Stimulated activated CD4-positive, alpha-beta T cell treated with anti-CD3 and anti-CD28 coated beads, TNF-alpha, amount 100 ng/mL, for 4 hours (primary cell): ENCODE results near the gene RYR3.

Source experiments
- DNase-seq, 3 experiments: peaks; one replicate each; pipeline ENCODE4 v3.0.0-alpha.2; 2020; ENCODE audit warnings: low read depth in 3 of 3

Gene RYR3

GRCh38 chr15:33641069-33641468, 330.3 kb downstream of the RYR3 start:
- DNase-seq, result no peak

GRCh38 chr15:33644304-33644703, 333.5 kb downstream of the RYR3 start:
- no peak for DNase-seq

DNA sequence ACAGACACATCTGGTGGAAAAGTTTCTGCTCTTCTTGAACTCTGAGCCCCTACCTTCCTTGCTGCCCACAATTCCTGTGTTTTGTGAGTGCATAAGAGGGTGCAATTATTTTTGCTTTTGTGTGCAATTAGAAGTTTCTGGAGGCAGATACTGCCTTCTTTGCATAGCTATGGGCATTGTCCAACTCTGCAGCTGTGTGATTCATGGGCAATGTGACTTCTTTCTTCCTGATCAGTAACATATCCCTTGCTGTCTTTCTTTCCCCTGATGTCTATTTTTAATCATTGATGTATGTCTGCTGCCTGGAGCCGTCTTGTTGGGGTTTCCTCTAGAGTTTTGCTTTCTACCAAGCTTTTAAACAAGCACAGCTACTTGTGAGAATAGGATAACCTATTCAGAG, 336.0 kb downstream of the RYR3 start:
- no peak for DNase-seq

DNA sequence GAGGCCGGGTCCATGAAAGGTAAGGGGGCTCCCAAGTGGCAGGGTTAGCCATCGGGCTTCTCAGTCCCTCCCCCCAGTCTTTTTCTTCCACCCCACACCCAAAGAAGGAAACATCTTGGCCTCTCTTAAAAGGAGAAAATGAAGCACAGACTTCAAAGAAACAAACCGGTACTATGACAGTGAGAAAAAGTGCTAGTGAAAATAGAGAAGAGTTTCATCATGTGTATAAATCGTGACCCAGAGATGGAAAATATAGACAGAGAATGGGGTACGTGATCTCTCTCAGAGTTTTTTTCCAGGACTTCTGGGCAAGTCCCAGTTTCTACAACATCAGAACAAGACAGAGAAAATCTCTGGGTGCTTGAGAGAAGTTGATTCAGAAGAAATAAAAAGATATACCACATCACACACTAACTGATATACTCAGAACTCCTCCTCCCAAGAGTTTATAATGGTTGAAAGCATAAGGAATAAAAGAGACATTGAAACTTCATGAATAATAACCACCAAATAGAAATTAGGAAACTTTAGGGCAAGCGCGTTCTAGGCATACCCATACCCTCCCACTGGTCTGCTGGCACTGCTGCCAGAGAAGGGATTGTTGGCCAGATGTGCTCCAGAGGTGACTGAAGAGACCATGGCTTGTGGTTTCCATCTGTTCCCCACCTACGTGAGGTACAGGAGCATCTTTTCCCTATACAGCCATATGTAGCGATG, 338.6 kb downstream of the RYR3 start:
- DNase-seq, result no peak

GRCh38 chr15:33654860-33655259, 344.1 kb downstream of the RYR3 start:
- DNase-seq, result no peak

DNA sequence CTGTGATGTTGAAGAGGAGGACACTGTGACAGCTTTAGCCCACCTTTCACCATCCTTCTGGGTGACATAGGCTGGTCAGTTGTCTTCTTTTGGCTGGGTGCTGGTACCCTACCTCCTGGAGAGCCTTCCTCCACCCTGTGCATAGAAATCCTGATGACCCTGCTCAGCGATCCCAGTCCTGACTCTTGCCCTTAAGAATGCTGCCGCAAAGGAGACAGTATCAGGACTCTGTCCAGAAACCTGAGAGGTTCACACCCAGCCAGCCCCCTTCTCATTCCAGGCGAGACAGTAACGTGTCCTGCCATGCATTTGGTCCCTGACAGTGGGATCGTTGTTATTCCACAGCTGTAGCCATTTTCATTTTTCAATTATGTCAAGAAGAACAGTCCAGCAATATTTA, 344.7 kb downstream of the RYR3 start:
- no peak for DNase-seq

- no peak for DNase-seq
Measured at GRCh38 chr15:33656168-33656567, 345.4 kb downstream of the RYR3 start.

GRCh38 chr15:33660151-33660550, 349.4 kb downstream of the RYR3 start:
- DNase-seq, result no peak

DNA sequence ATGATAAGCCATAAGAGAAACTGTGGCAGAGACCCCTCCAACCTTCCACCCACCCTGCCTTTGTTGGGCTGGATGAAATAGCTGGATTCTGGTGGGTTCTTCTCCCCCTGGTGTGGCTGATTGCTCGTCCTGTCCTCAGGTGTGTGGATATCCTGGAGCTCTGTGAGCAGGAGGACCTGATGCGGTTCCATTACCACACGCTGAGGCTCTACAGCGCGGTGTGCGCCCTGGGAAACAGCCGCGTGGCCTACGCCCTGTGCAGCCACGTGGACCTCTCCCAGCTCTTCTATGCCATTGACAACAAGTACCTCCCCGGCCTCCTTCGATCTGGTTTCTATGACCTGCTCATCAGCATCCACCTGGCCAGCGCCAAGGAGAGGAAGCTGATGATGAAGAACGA, 351.2 kb downstream of the RYR3 start:
- DNase-seq, result no peak

DNA sequence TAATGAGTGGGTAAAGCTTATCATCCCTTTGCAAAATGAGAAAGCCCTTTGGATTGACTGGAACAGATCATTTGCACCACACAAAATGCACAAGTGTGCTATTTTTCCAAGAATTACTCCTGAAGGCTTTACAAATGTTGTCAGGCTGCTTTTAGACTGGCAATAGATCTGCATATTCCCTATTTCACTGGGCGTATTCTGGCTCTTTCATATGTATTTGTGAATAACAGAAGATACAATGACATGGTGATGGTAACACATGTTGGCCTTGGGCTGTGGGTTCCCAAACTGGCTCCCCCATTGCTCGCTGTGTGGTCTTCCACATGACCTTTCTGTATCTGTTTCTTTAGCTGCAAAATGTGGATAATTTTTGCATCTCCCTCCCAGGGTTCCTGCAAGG, 354.2 kb downstream of the RYR3 start:
- DNase-seq, result no peak

DNA sequence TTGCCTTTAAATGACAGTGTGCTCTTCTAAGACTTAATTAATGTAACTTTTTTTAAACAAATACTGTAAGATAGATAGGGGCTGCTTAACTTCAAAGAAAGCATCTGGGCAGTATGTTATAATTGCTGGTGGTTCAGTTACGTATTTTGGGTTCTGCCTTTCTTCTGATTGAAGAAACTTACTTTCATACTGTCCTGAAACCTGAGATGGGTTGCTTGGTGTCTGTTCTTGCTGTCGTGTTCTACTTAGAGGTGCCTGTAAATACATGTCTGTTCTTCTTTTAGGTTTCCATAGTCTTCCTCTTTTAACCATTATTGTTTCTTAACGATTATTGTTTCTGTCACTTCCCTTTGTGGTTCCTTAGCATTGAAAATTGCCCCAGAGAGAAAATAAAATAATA, 359.8 kb downstream of the RYR3 start:
- no peak for DNase-seq

DNA sequence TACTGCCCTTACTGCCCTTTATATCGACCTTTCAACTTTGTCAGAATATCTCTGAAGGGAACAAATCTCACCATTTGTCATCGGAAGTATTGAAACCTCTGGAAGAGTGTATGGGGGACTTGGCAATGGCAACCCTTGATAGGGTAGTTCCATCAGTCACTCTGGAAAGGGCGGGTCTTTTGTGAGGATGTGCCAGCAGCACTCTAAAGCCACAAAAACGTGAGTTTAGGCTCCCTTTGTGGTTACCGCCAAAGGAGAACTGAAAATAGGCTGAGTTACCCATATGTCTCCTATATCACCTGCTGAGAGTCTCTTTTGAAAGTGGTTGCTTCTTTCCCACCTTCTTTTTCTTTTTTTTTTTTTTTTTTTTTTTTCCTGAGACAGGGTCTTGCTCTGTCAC, 360.7 kb downstream of the RYR3 start:
- DNase-seq, result no peak

DNA sequence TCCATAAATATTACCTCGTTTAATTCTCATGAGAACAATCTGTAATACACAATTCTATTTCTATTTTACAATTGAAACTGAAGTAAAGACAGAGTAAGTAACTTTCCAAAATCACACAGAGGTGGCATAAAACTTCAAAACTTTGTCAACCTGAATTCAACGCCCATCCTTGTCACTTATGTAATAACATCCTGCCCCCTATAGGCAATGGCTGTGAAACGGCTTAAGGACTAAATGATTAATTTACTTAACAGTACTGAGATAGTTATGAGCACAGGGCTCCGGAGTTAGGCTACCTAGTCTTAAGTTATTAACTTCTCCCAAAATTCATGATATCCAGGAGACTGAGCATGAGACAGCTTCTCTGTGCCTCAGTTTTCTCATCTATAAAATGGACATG, 364.5 kb downstream of the RYR3 start:
- no peak for DNase-seq

DNA sequence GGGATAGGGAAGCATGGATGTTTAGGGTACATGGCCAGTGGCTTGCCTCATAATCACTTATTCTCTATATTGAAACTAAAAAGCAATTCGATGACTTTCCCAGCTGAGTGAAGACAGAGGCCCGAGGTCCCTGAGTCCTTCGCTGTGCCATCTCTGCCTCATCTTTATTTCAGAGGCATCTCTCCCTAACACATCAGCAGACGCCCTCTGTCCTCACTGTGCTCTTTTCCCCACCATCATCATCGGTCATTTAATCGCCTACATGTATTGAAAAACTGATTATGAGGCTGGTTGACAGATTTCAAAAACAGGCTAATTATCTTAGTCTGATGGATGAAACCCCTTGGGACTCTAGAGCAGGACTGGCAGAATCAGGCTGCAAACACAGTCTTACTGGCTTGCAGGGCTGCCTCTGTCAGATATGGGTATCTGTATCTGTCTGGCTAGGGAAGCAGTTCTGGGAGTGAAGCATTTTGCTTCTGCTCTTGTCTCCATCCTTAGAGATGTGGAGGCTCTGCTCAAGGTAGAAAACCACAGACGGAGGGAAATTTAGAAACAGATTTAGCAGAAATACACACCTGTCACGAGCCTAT, 366.6 kb downstream of the RYR3 start:
- no peak for DNase-seq

GRCh38 chr15:33678176-33678575, 367.4 kb downstream of the RYR3 start:
- DNase-seq, result no peak

- DNase-seq, result no peak
Measured at GRCh38 chr15:33678602-33679001, 367.8 kb downstream of the RYR3 start.

DNA sequence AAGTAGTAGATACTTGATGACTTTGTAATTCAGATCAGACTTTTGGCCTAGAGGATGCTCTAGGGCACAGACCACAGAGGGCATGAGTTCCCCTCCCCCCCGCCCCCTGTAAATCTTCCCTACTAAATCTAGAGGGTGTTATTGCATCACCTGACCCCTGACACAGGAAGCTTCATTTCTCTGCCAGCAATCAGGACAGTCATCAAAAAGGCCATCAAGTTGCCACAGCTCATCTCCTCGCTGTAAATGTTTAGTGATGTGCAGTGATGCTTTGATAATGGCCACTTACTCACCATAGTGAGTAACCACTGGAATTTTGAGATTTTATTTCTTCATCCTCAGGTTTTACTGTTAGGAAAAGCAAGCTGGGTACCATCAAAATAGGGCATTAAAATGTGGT, 368.3 kb downstream of the RYR3 start:
- DNase-seq, result no peak

- no peak for DNase-seq
Measured at GRCh38 chr15:33680336-33680735, 369.6 kb downstream of the RYR3 start.

DNA sequence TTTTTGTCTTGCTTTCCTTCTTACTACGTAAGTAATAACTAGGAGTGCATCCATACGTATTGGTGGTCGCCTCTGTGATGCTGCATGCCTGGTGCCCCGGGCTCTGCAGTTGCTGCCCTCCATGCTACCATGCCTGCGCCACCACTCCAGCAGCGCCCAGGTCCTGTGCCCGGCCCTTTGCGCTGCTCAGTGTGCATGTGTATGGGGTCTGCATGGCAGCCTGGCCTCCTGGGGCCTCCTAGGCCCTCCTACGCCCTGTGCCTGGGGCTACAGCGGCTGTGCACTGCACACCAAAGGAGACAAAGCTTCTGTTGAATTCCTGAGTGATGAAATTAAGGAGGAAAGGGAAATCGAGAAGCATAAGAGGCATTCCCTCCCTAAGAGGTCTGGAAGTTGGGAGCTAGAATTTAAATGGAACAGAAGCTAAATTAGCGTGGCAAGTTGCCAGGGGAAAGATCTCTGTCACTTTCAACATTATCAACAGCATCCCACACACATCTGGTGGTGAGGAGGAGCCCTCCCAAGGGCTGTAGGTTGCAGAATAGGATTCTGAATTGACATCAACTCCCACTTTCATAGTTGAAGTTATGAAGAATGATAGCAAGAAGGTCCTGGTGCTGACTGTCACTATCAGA, 382.5 kb downstream of the RYR3 start:
- no peak for DNase-seq

DNA sequence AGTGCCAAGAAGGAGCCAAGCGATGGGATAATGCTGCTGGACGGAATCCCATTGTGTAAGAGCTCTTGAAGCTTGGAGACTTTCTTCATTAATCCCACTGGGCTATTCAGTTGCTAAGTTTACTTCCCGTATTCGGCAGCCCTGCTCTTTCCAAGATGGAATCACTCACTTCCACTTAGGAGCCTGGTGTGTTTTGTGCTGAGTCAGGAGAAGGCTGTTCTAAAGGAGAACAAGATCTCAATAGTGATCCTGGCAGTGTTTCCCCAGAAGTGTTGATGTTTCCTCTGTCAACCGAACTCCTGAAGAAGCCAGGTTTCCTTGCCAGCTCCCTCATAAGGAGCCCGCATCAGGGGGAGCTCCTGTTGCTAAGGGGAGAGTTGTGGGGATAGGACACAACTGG, 387.4 kb downstream of the RYR3 start:
- DNase-seq, result no peak

DNA sequence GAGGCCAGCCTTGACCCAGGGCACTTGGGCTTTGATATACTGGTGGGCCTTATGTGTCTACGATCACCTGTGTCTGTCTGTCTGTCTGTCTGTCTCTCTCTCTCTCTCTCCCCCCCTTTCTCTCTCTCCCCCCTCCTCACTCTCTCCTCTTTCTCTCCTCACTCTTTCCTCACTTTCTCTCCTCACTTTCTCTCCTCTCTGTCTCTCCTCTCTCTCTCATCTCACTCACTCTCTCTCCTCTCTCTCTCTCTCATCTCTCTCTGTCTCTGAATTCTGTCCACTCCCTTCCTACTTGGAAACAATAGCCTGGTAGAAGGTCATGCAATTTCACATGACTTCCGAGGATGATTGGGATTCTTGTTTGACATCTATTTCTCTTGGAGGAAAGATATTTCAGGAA, 388.4 kb downstream of the RYR3 start:
- DNase-seq, result no peak

DNA sequence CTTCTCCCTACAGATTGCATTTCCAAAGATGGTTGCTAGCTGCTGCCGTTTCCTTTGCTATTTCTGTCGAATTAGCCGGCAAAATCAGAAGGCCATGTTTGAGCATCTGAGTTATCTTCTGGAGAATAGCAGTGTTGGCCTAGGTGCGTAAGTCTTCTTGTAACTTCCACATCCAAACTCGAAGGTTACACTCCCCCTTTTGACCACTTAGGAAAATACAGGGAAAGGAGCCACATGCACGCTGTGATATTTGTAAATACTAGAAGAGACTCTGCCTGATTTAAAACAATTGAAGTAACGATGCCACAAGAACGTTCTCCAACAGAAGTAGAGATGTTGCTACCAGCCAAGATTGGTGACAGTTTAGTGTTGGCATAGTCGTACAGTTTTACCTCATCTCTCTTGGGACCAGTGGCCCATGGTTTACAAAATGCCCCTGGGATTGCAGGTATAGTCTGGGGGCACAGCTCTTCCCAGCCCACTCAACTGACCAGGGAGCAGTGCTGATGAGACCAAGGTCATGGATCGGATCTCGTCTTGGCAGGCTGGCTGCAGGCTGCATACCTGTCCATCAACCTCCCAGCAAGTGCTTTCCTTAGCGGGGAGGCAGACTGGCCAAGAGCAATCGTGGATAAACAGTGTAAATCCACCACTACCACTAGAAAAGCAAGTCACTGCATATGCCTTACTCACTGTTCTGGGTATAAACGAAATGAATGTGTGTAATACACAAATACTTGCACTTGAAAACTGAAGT, 389.1 kb downstream of the RYR3 start:
- no peak for DNase-seq
